K562 (cell line): Measurements from ENCODE around the gene OBP2A. TPM values are rescaled to one million over a fixed set of nuclear protein-coding genes. Genes with fewer than 3 reads are reported as not detected.
"Not testable (repeated sequence)": the region's sequence is repeated elsewhere in the genome, so short reads cannot be mapped to it uniquely, and the experiment has no call there.

Experiments
- ATAC-seq: fragments of 200-7000 bp; cut with Tn5 transposase; 3 replicates; pipeline ENCODE4 v1.9.1; 2020; ENCODE audit warnings: moderate library complexity
- BruUV-seq: library from RNA; stranded (reverse); fragments of 400-500 nt; replicated peaks from 2 replicates; lab custom pipeline; 2021; lab: Mats Ljungman, UMichigan
- CTCF ChIA-PET: fragments of 300-600 bp; formaldehyde crosslinking; extraction: SDS; loops from one replicate; lab custom pipeline; 2021; ENCODE audit warnings: low intra/inter-chr PET ratio; lab: Yijun Ruan, JAX
- POLR2A ChIA-PET: fragments of 300-600, 350-650 bp; sonication (Branson Sonifier 250); formaldehyde crosslinking; extraction: SDS; loops from one replicate; lab custom pipeline; 2021; ENCODE audit warnings: antibody characterized with exemption, inconsistent platforms; lab: Yijun Ruan, JAX
- DNase-seq, 4 experiments: peaks; one replicate each; pipeline versions ENCODE4 v3.0.0 to v3.0.0-alpha.2; 2011 to 2018; ENCODE audit warnings: low spot score in 3 of 4, mixed read lengths in 3 of 4; ENCODE audit errors: extremely low read depth in 1 of 4
- FAIRE-seq: peaks from 2 replicates; lab custom pipeline; 2011; peaks lifted over from hg19 to GRCh38; lab: Jason Lieb, UNC
- H2AFZ ChIP-seq: 2 replicates; pipeline ENCODE4 v1.6.0; 2011; ENCODE audit warnings: low read depth, low read length, control low read depth, inconsistent platforms
- H3K27ac ChIP-seq: fragments of 200-600 bp; 3 replicates; pipeline ENCODE4 v1.8.0; 2011; ENCODE audit warnings: low read depth, mild to moderate bottlenecking, control low read depth, inconsistent platforms, low read length, moderate library complexity, mixed read lengths; ENCODE audit errors: extremely low read depth
- H3K27me3 ChIP-seq, 2 experiments: fragments of 300-600 bp in 1 of 2; 2 replicates in 1 of 2; 3 replicates in 1 of 2; pipeline versions ENCODE4 v1.6.0 to v1.8.0; 2011; ENCODE audit warnings: inconsistent platforms in 2 of 2, low read length in 2 of 2, mild to moderate bottlenecking in 1 of 2, mixed read lengths in 1 of 2, moderate library complexity in 1 of 2; ENCODE audit not compliant: control insufficient read depth in 2 of 2, insufficient read depth in 2 of 2
- H3K36me3 ChIP-seq: fragments of 300-600 bp; 3 replicates; pipeline ENCODE4 v1.8.0; 2011; ENCODE audit warnings: mild to moderate bottlenecking, low read length, inconsistent platforms; ENCODE audit not compliant: control insufficient read depth, insufficient read depth
- H3K4me1 ChIP-seq, 2 experiments: fragments of 200-600 bp in 1 of 2; replicated peaks in 1 of 2; 2 replicates in 1 of 2; 3 replicates in 1 of 2; pipeline versions ENCODE4 v1.5.1 to v1.8.0; 2011; ENCODE audit warnings: inconsistent platforms in 2 of 2, low read length in 2 of 2, mild to moderate bottlenecking in 1 of 2, mixed read lengths in 1 of 2, moderate library complexity in 1 of 2; ENCODE audit not compliant: control insufficient read depth in 2 of 2, insufficient read depth in 2 of 2
- H3K4me2 ChIP-seq: 2 replicates; pipeline ENCODE4 v1.6.1; 2011; ENCODE audit warnings: low read length, control low read depth, inconsistent platforms, mixed read lengths; ENCODE audit not compliant: insufficient read depth
- H3K4me3 ChIP-seq: fragments of 200-600 bp; sonication (generic), shearing (Covaris generic); 2 replicates; pipeline ENCODE4 v1.5.1; 2016; ENCODE audit warnings: control low read depth, inconsistent platforms
- H3K79me2 ChIP-seq: fragments of 200-600 bp; 3 replicates; pipeline ENCODE4 v1.8.0; 2011; ENCODE audit warnings: low read length, inconsistent platforms; ENCODE audit not compliant: control insufficient read depth, insufficient read depth
- H3K9ac ChIP-seq, 2 experiments: 2 replicates each; pipeline versions ENCODE4 v1.6.0 to v1.6.1; 2011; ENCODE audit warnings: low read depth in 2 of 2, low read length in 2 of 2, control low read depth in 1 of 2, inconsistent platforms in 1 of 2, mild to moderate bottlenecking in 1 of 2, mixed read lengths in 1 of 2; ENCODE audit not compliant: insufficient read depth in 1 of 2
- H3K9me1 ChIP-seq: one replicate; pipeline ENCODE4 v1.6.0; 2011; ENCODE audit warnings: inconsistent platforms, mild to moderate bottlenecking, low read length, moderate library complexity; ENCODE audit not compliant: control insufficient read depth, insufficient read depth
- H3K9me3 ChIP-seq: replicated peaks from 2 replicates; pipeline ENCODE4 v1.5.1; 2011; ENCODE audit warnings: low read depth, low read length, inconsistent platforms; ENCODE audit not compliant: control insufficient read depth, insufficient read depth
- H4K20me1 ChIP-seq: replicated peaks from 2 replicates; pipeline ENCODE4 v1.6.1; 2011; ENCODE audit warnings: low read length, inconsistent platforms, mixed read lengths; ENCODE audit not compliant: control insufficient read depth, insufficient read depth
- CEBPG ChIP-seq, 3 experiments: fragments of 200-800 bp in 1 of 3; sonication (Bioruptor generic) in 1 of 3; sonication (generic) in 1 of 3; formaldehyde crosslinking in 1 of 3; IDR thresholded peaks in 2 of 3; conservative IDR thresholded peaks in 1 of 3; 2 replicates each; pipeline versions ENCODE4 v1.6.1 to v1.8.0; 2016 to 2022; ENCODE audit warnings: missing compliant biosample characterization in 2 of 3, missing genetic modification characterization in 2 of 3, mild to moderate bottlenecking in 1 of 3, missing genetic modification reagents in 1 of 3
- PHF8 ChIP-seq: fragments of 200-600 bp; sonication (generic); IDR thresholded peaks from 2 replicates; pipeline ENCODE4 v1.6.1; 2012; ENCODE audit warnings: mixed run types, mild to moderate bottlenecking, inconsistent platforms, low read length, moderate library complexity, borderline replicate concordance
- RBFOX2 ChIP-seq: fragments of 200-400 bp; formaldehyde crosslinking; IDR thresholded peaks from 2 replicates; pipeline ENCODE4 v1.6.1; 2017; ENCODE audit warnings: low read depth, mild to moderate bottlenecking, low read length, moderate library complexity
- RBM14 ChIP-seq: fragments of 200-400 bp; formaldehyde crosslinking; IDR thresholded peaks from 2 replicates; pipeline ENCODE4 v1.6.1; 2018; ENCODE audit warnings: low read depth, mild to moderate bottlenecking, low read length, moderate library complexity, borderline replicate concordance; ENCODE audit not compliant: insufficient read depth
- SP2 ChIP-seq: IDR thresholded peaks from 2 replicates; pipeline ENCODE4 v1.6.1; 2011; ENCODE audit warnings: mild to moderate bottlenecking, low read depth, low read length, moderate library complexity; ENCODE audit not compliant: poor library complexity, severe bottlenecking; ENCODE audit errors: extremely low read depth
- WGBS: fragments of 100-300 bp; shearing (Covaris generic); methylation state at CpG from one replicate; pipeline ENCODE4 v1.1.6; 2016; ENCODE audit warnings: low coverage, mixed read lengths; ENCODE audit not compliant: insufficient coverage; ENCODE audit errors: missing lambda C conversion rate; 5-methylcytosine and 5-hydroxymethylcytosine counted together
- in situ Hi-C: fragments of 300-500 bp; cut with MboI; formaldehyde crosslinking; loops from 4 replicates; pipeline ENCODE4 v1.15.0; 2018; ENCODE audit warnings: inconsistent platforms, mixed read lengths
- intact Hi-C: fragments of 100-400 bp; cut with micrococcal nuclease; formaldehyde crosslinking; loops from 2 replicates; pipeline ENCODE4 v1.14.2; 2022
- polyA plus RNA-seq, 8 experiments: library from polyadenylated mRNA; depleted of rRNA in 4 of 8; stranded (reverse) in 5 of 8; unstranded in 3 of 8; fragments of >200 nt; fragmentation: Nextera tagmentation in 2 of 8; fragmentation: Illumina TruSeq in 1 of 8; extraction: Ambion mirVana in 2 of 8; extraction: Trizol in 1 of 8; gene quantifications; 2 replicates each; pipeline versions ENCODE4 v1.2.1 to v1.2.3, GENCODE V29; 2011 to 2014; ENCODE audit warnings: inconsistent platforms in 1 of 8, missing spikeins in 1 of 8
- total RNA-seq, 7 experiments: library from RNA; depleted of rRNA in 6 of 7; stranded (reverse); fragments of >200 nt in 6 of 7; fragmentation: Illumina TruSeq in 2 of 7; extraction: Trizol in 2 of 7; gene quantifications; 2 replicates each; pipeline versions ENCODE4 v1.2.1 to v1.2.3, GENCODE V29; 2011 to 2021; ENCODE audit warnings: low replicate concordance in 1 of 7
- TF ChIP-seq, protein P1 (sequence below), 3 experiments: fragments of 200-800 bp in 1 of 3; sonication (Bioruptor generic) in 1 of 3; sonication (generic) in 1 of 3; formaldehyde crosslinking in 1 of 3; IDR thresholded peaks; 2 replicates each; pipeline versions ENCODE4 v1.6.1 to v1.8.0; 2016 to 2022; ENCODE audit warnings: mild to moderate bottlenecking in 2 of 3, missing compliant biosample characterization in 2 of 3, missing genetic modification characterization in 2 of 3, missing genetic modification reagents in 1 of 3
- TF ChIP-seq, protein P2 (sequence below): fragments of 250-450 bp; sonication (Bioruptor Pico); IDR thresholded peaks from 2 replicates; pipeline ENCODE4 v1.4.0; 2020
- TF ChIP-seq, protein P3 (sequence below): fragments of 250-450 bp; sonication (Bioruptor Pico); IDR thresholded peaks from 2 replicates; pipeline ENCODE4 v1.8.0; 2021; ENCODE audit warnings: moderate library complexity, mild to moderate bottlenecking, inconsistent platforms

The OBP2A gene
- total and polyA plus RNA-seq, 9 of the 15 experiments (the other 6 are each of a cell fraction or from before 2014, with no cell fraction given) = not detected

DNA sequence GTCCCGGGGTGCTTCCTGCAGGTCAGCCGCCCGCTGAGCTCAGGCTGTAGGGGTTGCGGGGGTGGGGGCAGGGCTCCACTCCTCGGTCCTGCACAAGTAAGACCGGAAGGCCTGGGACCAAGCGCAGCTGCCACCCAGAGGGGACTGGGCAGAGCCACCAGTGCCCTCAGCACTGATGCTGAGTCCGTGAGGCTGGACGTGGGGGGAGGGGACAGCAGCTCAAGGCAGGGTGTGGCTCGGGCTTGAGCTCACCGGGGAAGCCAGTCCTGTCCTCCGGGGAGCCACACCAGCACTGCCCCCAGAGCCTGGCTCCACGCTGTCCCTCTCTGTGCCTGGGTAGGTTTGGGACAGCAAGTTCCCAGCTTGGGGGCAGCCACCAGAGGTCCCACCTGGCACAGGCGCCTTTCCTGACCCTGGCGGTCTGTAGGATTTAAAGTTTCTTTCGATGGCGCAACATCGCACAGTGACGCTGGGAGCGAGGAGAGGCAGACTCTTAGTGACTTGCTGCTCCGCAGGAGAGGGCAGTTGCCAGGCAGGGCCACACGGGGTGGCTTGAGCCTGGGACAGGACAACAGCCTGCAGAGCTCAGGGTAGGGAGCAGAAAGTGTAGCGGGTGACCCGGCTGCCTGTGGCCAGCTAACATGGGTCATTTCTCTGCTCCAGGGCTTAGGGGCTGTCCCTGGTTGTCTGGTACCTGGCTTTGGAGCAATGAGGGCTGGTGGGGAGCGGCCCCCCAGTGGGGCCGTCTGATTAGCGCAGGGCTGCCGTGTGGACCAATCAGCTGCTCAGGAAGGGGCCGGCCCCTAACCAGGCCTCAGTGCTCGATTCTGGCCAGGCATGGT lies 19.0 kb upstream of the OBP2A start (continued):
- TF ChIP-seq RBM14 (0 out of 2 replicates have a peak, but pooled peaks have one; percentile 36), PHF8 (no peak), SP2 (no peak), RBFOX2 (peak; percentile 12; the same call in 1 of the 2 replicates), CEBPG (CRISPR knock-in tag; IDR thresholded peaks at IDR 0.05) (peak; percentile 48; the same call in 1 of the 2 replicates), CEBPG (tag; conservative IDR thresholded peaks at IDR 0.05 in 1 of 2, IDR thresholded peaks at IDR 0.05 in 1 of 2) (peak in 1 of 2 experiments; percentile 50; a peak in 1 of 4 replicates)
- TF ChIP-seq, protein P1, sequence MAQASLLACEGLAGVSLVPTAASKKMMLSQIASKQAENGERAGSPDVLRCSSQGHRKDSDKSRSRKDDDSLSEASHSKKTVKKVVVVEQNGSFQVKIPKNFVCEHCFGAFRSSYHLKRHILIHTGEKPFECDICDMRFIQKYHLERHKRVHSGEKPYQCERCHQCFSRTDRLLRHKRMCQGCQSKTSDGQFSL (CRISPR knock-in tag; IDR thresholded peaks at IDR 0.05) = 0 out of 2 replicates have a peak, but pooled peaks have one; percentile 28
- TF ChIP-seq, protein P1 (tag; IDR thresholded peaks at IDR 0.05) = no peak
- TF ChIP-seq, protein P2, sequence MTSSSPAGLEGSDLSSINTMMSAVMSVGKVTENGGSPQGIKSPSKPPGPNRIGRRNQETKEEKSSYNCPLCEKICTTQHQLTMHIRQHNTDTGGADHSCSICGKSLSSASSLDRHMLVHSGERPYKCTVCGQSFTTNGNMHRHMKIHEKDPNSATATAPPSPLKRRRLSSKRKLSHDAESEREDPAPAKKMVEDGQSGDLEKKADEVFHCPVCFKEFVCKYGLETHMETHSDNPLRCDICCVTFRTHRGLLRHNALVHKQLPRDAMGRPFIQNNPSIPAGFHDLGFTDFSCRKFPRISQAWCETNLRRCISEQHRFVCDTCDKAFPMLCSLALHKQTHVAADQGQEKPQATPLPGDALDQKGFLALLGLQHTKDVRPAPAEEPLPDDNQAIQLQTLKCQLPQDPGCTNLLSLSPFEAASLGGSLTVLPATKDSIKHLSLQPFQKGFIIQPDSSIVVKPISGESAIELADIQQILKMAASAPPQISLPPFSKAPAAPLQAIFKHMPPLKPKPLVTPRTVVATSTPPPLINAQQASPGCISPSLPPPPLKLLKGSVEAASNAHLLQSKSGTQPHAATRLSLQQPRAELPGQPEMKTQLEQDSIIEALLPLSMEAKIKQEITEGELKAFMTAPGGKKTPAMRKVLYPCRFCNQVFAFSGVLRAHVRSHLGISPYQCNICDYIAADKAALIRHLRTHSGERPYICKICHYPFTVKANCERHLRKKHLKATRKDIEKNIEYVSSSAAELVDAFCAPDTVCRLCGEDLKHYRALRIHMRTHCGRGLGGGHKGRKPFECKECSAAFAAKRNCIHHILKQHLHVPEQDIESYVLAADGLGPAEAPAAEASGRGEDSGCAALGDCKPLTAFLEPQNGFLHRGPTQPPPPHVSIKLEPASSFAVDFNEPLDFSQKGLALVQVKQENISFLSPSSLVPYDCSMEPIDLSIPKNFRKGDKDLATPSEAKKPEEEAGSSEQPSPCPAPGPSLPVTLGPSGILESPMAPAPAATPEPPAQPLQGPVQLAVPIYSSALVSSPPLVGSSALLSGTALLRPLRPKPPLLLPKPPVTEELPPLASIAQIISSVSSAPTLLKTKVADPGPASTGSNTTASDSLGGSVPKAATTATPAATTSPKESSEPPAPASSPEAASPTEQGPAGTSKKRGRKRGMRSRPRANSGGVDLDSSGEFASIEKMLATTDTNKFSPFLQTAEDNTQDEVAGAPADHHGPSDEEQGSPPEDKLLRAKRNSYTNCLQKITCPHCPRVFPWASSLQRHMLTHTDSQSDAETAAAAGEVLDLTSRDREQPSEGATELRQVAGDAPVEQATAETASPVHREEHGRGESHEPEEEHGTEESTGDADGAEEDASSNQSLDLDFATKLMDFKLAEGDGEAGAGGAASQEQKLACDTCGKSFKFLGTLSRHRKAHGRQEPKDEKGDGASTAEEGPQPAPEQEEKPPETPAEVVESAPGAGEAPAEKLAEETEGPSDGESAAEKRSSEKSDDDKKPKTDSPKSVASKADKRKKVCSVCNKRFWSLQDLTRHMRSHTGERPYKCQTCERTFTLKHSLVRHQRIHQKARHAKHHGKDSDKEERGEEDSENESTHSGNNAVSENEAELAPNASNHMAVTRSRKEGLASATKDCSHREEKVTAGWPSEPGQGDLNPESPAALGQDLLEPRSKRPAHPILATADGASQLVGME (CRISPR knock-in tag) = no peak
- TF ChIP-seq, protein P3, sequence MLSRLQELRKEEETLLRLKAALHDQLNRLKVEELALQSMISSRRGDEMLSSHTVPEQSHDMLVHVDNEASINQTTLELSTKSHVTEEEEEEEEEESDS (CRISPR knock-in tag) = no peak

DNA sequence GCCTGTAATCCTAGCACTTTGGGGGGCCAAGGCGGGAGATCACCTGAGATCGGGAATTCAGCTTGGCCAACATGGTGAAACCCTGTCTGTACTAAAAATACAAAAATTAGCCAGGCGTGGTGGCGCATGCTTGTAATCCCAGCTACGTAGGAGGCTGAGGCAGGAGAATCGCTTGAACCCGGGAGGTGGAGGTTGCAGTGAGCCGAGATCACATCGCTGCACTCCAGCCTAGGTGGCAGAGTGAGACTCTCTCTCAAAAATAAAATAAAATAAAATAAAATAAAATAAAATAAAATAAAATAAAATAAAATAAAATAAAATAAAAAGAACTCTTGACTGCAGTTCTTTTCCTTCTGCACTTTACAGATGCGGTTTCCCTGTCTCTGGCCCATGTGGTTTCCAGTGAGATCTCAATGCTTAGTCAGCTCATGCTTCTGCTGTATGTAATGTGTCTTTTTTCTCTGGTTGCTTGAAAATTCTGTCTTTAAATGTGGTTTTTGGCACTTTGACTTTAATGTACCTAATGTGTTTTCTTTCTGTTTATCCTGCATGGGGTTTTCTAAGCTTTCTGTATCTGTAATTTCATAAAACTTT lies 17.0 kb upstream of the OBP2A start:
- H3K4me3 ChIP-seq, POLR2A ChIA-PET, H3K27ac ChIP-seq, BruUV-seq, H3K79me2 ChIP-seq, H2AFZ ChIP-seq, H4K20me1 ChIP-seq, H3K36me3 ChIP-seq, H3K9ac ChIP-seq, DNase-seq, FAIRE-seq, H3K4me2 ChIP-seq, intact Hi-C loops, H3K9me3 ChIP-seq, in situ Hi-C loops, ATAC-seq, H3K9me1 ChIP-seq, CTCF ChIA-PET: not testable (repeated sequence)
- WGBS = 80% methylated on average over 10 of the region's 10 CpGs
- Histone ChIP-seq H3K4me1 (peaks cover 9 to 32% of the 10 kb centered on the region in 2 experiments; a peak in 3 of 5 replicates), H3K27me3 (peaks cover 4 to 15% of the 10 kb centered on the region in 2 experiments; a peak in 3 of 5 replicates)
